SK-N-SH treated with all-trans-retinoic acid at 6 μM for 48 hours (cell line): ENCODE results near the gene LUC7L.

Source experiments
- ATAC-seq: fragments of 200-7000 bp; cut with Tn5 transposase; 3 replicates; pipeline ENCODE4 v1.9.1; 2020; ENCODE audit warnings: mild to moderate bottlenecking, moderate library complexity
- ARNTL ChIP-seq: fragments of 450-650 bp; formaldehyde crosslinking; IDR thresholded peaks from 2 replicates; pipeline ENCODE4 v1.5.0; 2020; ENCODE audit warnings: low read depth, mild to moderate bottlenecking, moderate library complexity, borderline replicate concordance
- BACH2 ChIP-seq: fragments of 250-450 bp; sonication (Bioruptor Pico); IDR thresholded peaks from 2 replicates; pipeline ENCODE4 v1.9.0; 2021; ENCODE audit warnings: mild to moderate bottlenecking, borderline replicate concordance
- CREB5 ChIP-seq: fragments of 250-450 bp; sonication (Bioruptor Pico); IDR thresholded peaks from 2 replicates; pipeline ENCODE4 v1.5.1; 2020; ENCODE audit warnings: low read depth, mild to moderate bottlenecking, moderate library complexity
- CSDC2 ChIP-seq: fragments of 250-450 bp; sonication (Bioruptor Pico); IDR thresholded peaks from 2 replicates; pipeline ENCODE4 v1.5.0; 2020; ENCODE audit warnings: mild to moderate bottlenecking, moderate library complexity
- ESRRG ChIP-seq: fragments of 250-450 bp; sonication (Bioruptor Pico); IDR thresholded peaks from 2 replicates; pipeline ENCODE4 v1.6.1; 2021; ENCODE audit warnings: mild to moderate bottlenecking
- GLIS3 ChIP-seq: fragments of 250-450 bp; sonication (Bioruptor Pico); IDR thresholded peaks from 2 replicates; pipeline ENCODE4 v1.5.0; 2020; ENCODE audit warnings: mild to moderate bottlenecking, moderate library complexity
- ISL1 ChIP-seq: fragments of 250-450 bp; sonication (Bioruptor Pico); IDR thresholded peaks from 2 replicates; pipeline ENCODE4 v2.1.2; 2022; ENCODE audit warnings: mild to moderate bottlenecking, moderate library complexity
- OSR1 ChIP-seq: fragments of 250-450 bp; sonication (Bioruptor Pico); IDR thresholded peaks from 2 replicates; pipeline ENCODE4 v1.8.0; 2022; ENCODE audit warnings: moderate library complexity, mild to moderate bottlenecking, inconsistent platforms
- PATZ1 ChIP-seq: fragments of 250-450 bp; sonication (Bioruptor Pico); IDR thresholded peaks from 2 replicates; pipeline ENCODE4 v1.8.0; 2020; ENCODE audit warnings: mild to moderate bottlenecking, moderate library complexity, borderline replicate concordance
- PPARA ChIP-seq: fragments of 250-450 bp; sonication (Bioruptor Pico); IDR thresholded peaks from 2 replicates; pipeline ENCODE4 v1.5.0; 2020; ENCODE audit warnings: mild to moderate bottlenecking, borderline replicate concordance
- RARB ChIP-seq: fragments of 250-450 bp; sonication (Bioruptor Pico); IDR thresholded peaks from 2 replicates; pipeline ENCODE4 v1.8.0; 2021; ENCODE audit warnings: mild to moderate bottlenecking, moderate library complexity
- SNAI2 ChIP-seq: fragments of 250-450 bp; sonication (Bioruptor Pico); IDR thresholded peaks from 2 replicates; pipeline ENCODE4 v1.5.0; 2020; ENCODE audit warnings: mild to moderate bottlenecking, moderate library complexity
- TCF4 ChIP-seq: fragments of 250-450 bp; sonication (Bioruptor Pico); IDR thresholded peaks from 2 replicates; pipeline ENCODE4 v1.8.0; 2021; ENCODE audit warnings: mild to moderate bottlenecking, moderate library complexity, borderline replicate concordance
- TOX ChIP-seq: fragments of 250-450 bp; sonication (Bioruptor Pico); IDR thresholded peaks from 2 replicates; pipeline ENCODE4 v1.8.0; 2021; ENCODE audit warnings: mild to moderate bottlenecking, moderate library complexity, borderline replicate concordance
- ZFP3 ChIP-seq: fragments of 250-450 bp; sonication (Bioruptor Pico); IDR thresholded peaks from 2 replicates; pipeline ENCODE4 v1.5.0; 2020; ENCODE audit warnings: mild to moderate bottlenecking, moderate library complexity
- ZFP30 ChIP-seq: fragments of 450-650 bp; formaldehyde crosslinking; IDR thresholded peaks from 2 replicates; pipeline ENCODE4 v1.5.0; 2022; ENCODE audit warnings: mild to moderate bottlenecking, moderate library complexity
- ZNF565 ChIP-seq: fragments of 450-650 bp; formaldehyde crosslinking; conservative IDR thresholded peaks from 2 replicates; pipeline ENCODE4 v1.5.0; 2020; ENCODE audit warnings: low read depth, mild to moderate bottlenecking, moderate library complexity
- ZNF70 ChIP-seq: fragments of 450-650 bp; formaldehyde crosslinking; IDR thresholded peaks from 2 replicates; pipeline ENCODE4 v1.5.0; 2020; ENCODE audit warnings: mild to moderate bottlenecking, moderate library complexity
- ZNF8 ChIP-seq: fragments of 450-650 bp; formaldehyde crosslinking; IDR thresholded peaks from 2 replicates; pipeline ENCODE4 v1.5.0; 2020; ENCODE audit warnings: mild to moderate bottlenecking, moderate library complexity
- TF ChIP-seq, protein P1 (sequence below): fragments of 250-450 bp; sonication (Bioruptor Pico); IDR thresholded peaks from 2 replicates; pipeline ENCODE4 v1.5.0; 2020; ENCODE audit warnings: mild to moderate bottlenecking, moderate library complexity
- TF ChIP-seq, protein P2 (sequence below): fragments of 250-450 bp; sonication (Bioruptor Pico); IDR thresholded peaks from 2 replicates; pipeline ENCODE4 v1.5.1; 2021; ENCODE audit warnings: mild to moderate bottlenecking, moderate library complexity
- TF ChIP-seq, protein P3 (sequence below): fragments of 250-450 bp; sonication (Bioruptor Pico); IDR thresholded peaks from 2 replicates; pipeline ENCODE4 v1.8.0; 2021; ENCODE audit warnings: low read depth, mild to moderate bottlenecking, moderate library complexity, borderline replicate concordance

Gene LUC7L

GRCh38 chr16:189604-190186 is 39.6 kb downstream of the LUC7L start (continued):
- no peak for TF ChIP-seq ESRRG
- TF ChIP-seq ZFP30 (CRISPR knock-in tag), result no peak
- TF ChIP-seq RARB (CRISPR knock-in tag), result no peak
- no peak for TF ChIP-seq ISL1 (CRISPR knock-in tag)
- TF ChIP-seq TCF4 (CRISPR knock-in tag), result no peak
- no peak for TF ChIP-seq ARNTL (CRISPR knock-in tag)
- TF ChIP-seq CREB5, result no peak
- no peak for TF ChIP-seq ZNF565
- no peak for TF ChIP-seq BACH2
- no peak for TF ChIP-seq TOX (CRISPR knock-in tag)
- TF ChIP-seq ZNF70 (CRISPR knock-in tag), result no peak

- ATAC-seq, result peak; percentile 29; the same call in 2 of the 3 replicates
- no peak for TF ChIP-seq ZNF70 (CRISPR knock-in tag)
- no peak for TF ChIP-seq ARNTL (CRISPR knock-in tag)
- no peak for TF ChIP-seq TOX (CRISPR knock-in tag)
- no peak for TF ChIP-seq GLIS3 (CRISPR knock-in tag)
- TF ChIP-seq OSR1, result no peak
- TF ChIP-seq ZFP3 (CRISPR knock-in tag), result no peak
- TF ChIP-seq ZNF565, result no peak
- TF ChIP-seq, protein P1, sequence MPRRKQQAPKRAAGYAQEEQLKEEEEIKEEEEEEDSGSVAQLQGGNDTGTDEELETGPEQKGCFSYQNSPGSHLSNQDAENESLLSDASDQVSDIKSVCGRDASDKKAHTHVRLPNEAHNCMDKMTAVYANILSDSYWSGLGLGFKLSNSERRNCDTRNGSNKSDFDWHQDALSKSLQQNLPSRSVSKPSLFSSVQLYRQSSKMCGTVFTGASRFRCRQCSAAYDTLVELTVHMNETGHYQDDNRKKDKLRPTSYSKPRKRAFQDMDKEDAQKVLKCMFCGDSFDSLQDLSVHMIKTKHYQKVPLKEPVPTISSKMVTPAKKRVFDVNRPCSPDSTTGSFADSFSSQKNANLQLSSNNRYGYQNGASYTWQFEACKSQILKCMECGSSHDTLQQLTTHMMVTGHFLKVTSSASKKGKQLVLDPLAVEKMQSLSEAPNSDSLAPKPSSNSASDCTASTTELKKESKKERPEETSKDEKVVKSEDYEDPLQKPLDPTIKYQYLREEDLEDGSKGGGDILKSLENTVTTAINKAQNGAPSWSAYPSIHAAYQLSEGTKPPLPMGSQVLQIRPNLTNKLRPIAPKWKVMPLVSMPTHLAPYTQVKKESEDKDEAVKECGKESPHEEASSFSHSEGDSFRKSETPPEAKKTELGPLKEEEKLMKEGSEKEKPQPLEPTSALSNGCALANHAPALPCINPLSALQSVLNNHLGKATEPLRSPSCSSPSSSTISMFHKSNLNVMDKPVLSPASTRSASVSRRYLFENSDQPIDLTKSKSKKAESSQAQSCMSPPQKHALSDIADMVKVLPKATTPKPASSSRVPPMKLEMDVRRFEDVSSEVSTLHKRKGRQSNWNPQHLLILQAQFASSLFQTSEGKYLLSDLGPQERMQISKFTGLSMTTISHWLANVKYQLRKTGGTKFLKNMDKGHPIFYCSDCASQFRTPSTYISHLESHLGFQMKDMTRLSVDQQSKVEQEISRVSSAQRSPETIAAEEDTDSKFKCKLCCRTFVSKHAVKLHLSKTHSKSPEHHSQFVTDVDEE (CRISPR knock-in tag), result no peak
- TF ChIP-seq ZNF8 (CRISPR knock-in tag), result no peak
- no peak for TF ChIP-seq ISL1 (CRISPR knock-in tag)
- TF ChIP-seq, protein P2, sequence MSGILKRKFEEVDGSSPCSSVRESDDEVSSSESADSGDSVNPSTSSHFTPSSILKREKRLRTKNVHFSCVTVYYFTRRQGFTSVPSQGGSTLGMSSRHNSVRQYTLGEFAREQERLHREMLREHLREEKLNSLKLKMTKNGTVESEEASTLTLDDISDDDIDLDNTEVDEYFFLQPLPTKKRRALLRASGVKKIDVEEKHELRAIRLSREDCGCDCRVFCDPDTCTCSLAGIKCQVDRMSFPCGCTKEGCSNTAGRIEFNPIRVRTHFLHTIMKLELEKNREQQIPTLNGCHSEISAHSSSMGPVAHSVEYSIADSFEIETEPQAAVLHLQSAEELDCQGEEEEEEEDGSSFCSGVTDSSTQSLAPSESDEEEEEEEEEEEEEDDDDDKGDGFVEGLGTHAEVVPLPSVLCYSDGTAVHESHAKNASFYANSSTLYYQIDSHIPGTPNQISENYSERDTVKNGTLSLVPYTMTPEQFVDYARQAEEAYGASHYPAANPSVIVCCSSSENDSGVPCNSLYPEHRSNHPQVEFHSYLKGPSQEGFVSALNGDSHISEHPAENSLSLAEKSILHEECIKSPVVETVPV (CRISPR knock-in tag), result no peak
- no peak for TF ChIP-seq TCF4 (CRISPR knock-in tag)
- TF ChIP-seq PATZ1 (CRISPR knock-in tag), result no peak
- TF ChIP-seq CSDC2 (CRISPR knock-in tag), result no peak
- TF ChIP-seq RARB (CRISPR knock-in tag), result no peak
- TF ChIP-seq, protein P3, sequence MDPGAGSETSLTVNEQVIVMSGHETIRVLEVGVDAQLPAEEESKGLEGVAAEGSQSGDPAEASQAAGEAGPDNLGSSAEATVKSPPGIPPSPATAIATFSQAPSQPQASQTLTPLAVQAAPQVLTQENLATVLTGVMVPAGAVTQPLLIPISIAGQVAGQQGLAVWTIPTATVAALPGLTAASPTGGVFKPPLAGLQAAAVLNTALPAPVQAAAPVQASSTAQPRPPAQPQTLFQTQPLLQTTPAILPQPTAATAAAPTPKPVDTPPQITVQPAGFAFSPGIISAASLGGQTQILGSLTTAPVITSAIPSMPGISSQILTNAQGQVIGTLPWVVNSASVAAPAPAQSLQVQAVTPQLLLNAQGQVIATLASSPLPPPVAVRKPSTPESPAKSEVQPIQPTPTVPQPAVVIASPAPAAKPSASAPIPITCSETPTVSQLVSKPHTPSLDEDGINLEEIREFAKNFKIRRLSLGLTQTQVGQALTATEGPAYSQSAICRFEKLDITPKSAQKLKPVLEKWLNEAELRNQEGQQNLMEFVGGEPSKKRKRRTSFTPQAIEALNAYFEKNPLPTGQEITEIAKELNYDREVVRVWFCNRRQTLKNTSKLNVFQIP (CRISPR knock-in tag), result no peak
- no peak for TF ChIP-seq PPARA (CRISPR knock-in tag)
- TF ChIP-seq ZFP30 (CRISPR knock-in tag), result no peak
- no peak for TF ChIP-seq SNAI2
- TF ChIP-seq ESRRG, result no peak
These were observed 40.6 kb downstream of the LUC7L start for GRCh38 chr16:188674-189073.

DNA sequence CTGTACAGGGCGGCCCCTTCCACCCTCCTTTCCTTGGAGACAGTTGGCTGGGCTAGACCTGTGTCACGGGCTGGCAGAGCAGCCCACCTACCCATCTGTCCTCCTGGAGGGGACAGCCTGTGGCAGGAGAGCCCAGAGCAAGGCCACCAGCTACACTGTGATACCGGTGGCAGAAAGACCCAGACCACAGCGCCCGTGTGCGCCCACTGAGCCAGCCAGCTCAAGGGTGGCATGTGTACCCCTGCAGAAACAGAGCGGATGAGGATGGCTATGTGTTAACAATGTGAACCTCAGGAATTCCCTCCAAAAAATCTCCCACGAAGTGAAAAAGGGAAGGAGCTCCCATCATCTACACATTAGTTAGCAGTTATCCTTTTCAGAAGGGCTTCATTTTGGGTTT is 41.9 kb downstream of the LUC7L start:
- no peak for ATAC-seq
- TF ChIP-seq ESRRG (no peak), ZFP3 (CRISPR knock-in tag) (no peak), TCF4 (CRISPR knock-in tag) (no peak), ARNTL (CRISPR knock-in tag) (no peak), ZNF70 (CRISPR knock-in tag) (no peak), ZFP30 (CRISPR knock-in tag) (no peak), ISL1 (CRISPR knock-in tag) (no peak), TOX (CRISPR knock-in tag) (no peak), BACH2 (no peak), ZNF8 (CRISPR knock-in tag) (no peak), RARB (CRISPR knock-in tag) (no peak)
- TF ChIP-seq, protein P2 (CRISPR knock-in tag), result no peak
- TF ChIP-seq, protein P1 (CRISPR knock-in tag), result no peak
